GM12801 (cell line): ENCODE results near the gene FAM186B.

ENCODE experiments used
- CTCF ChIP-seq: IDR thresholded peaks from one replicate; pipeline ENCODE4 v1.5.1; 2011; ENCODE audit warnings: control low read depth; ENCODE audit not compliant: insufficient read length; ENCODE audit errors: extremely low read depth

Gene FAM186B

GRCh38 chr12:49624921-49625577 lies 19.6 kb upstream of the FAM186B start:
- no peak for TF ChIP-seq CTCF

- TF ChIP-seq CTCF: no peak
Observed at GRCh38 chr12:49623142-49623904, 17.9 kb upstream of the FAM186B start, which contains the start of gene PRPF40B. Gene PRPF40B (plus strand): TSS chr12:49623561. CDS start chr12:49623591, 30 bp downstream.

GRCh38 chr12:49622501-49623141 lies 17.2 kb upstream of the FAM186B start:
- TF ChIP-seq CTCF: no peak

DNA sequence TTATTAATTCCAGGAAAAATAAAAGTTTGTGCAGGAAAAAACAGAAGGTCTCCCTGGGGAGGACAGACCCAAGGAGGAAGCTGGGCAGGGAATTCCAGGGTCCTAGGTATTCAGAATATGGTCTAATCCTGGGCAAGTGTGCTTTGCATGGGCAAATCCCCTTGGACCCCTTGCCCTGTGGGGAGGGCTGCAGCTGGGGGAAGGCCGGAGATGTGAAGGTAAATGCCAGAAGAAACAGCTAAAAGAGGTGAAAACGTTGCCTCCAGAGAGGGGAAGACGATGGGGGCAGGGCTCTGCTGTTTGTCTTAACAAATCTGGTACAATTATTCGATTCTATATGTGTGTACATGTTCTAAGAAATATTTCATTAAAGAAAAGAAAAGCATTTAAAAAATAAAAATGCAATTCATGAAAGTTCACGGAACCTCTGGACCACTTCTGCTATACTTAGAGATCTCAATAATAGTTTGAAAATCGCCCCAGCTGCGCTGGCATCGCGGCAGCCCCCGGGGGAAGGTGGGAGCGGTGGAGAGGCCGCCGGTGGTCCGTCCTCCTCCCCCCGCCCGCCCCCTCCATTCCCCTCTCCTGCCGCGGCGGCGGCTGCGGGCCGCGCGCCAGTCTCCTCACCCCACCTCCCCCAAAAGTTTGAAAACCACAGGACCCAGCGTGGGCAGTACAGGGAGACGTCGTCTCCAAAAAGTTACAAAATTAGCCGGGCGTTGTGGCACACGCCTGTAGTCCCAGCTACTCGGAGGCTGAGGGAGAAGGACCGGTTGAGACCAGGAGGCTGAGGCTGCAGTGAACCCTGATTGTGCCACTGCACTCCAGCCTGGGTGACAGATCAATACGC lies 16.4 kb upstream of the FAM186B start:
- no peak for TF ChIP-seq CTCF

DNA sequence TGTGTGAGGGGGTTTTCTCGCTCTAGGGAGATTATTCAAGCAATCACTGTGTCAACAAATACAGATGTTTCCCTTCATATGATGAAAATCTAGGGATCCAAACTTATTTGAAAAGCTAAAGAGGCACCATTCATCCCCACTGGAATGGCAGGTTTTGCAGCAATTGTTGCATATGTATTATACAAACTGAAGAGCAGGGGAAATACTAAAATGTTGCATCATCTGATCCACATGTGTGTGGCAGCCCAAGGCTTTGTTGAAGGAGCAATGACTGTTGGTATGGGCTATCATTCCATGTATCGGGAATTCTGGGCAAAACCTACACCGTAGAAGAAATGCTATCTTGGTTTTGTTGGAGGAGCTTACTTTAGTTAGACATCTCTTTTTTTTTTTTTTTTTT lies 13.8 kb upstream of the FAM186B start:
- TF ChIP-seq CTCF: no peak

GRCh38 chr12:49618576-49618975 lies 13.1 kb upstream of the FAM186B start:
- no peak for TF ChIP-seq CTCF
